ENCODE data around the gene TMEM109. TPM values are rescaled to one million over a fixed set of nuclear protein-coding genes. Genes with fewer than 3 reads are reported as not detected.
A peak's percentile ranks its signal among the peaks of the same experiment; 100 is the strongest.

The TMEM109 gene
- total RNA-seq, 4 donors from 2014 or later: 107 to 132 (median 120) TPM

GRCh38 chr11:60874421-60875365, 39.3 kb upstream of the TMEM109 start:
- H3K4me3 ChIP-seq: no peak overlapping the region
- peaks cover 0 to 3% of the 10 kb centered on the region in 2 donors for H3K36me3 ChIP-seq
- H3K27ac ChIP-seq: no peak overlapping the region
- H3K4me1 ChIP-seq: peaks cover 4 to 79% (median 10%) of the 10 kb centered on the region in 3 donors
- H3K27me3 ChIP-seq: no peaks in the 10 kb centered on the region
- WGBS, 2 donors (ENCODE audit: low coverage in 1 of 2): 14 to 100% methylated on average over 1 to 5 of the region's 13 CpGs
- no peaks in the 10 kb centered on the region for H3K9me3 ChIP-seq
- ATAC-seq: no peak
- TF ChIP-seq POLR2AphosphoS5 (IDR thresholded peaks at IDR 0.05): no peak
- no peak for TF ChIP-seq CTCF (IDR thresholded peaks at IDR 0.05)
- no peak for TF ChIP-seq EP300 (IDR thresholded peaks at IDR 0.05)
- no peak for TF ChIP-seq POLR2A (IDR thresholded peaks at IDR 0.05)

GRCh38 chr11:60875366-60876167, 38.4 kb upstream of the TMEM109 start:
- Histone ChIP-seq H3K9me3 (no peaks in the 10 kb centered on the region), H3K36me3 (peaks cover 0 to 12% of the 10 kb centered on the region in 2 donors), H3K27me3 (no peaks in the 10 kb centered on the region), H3K27ac (peak overlapping the region in 1 of 4 donors; percentile 33), H3K4me3 (no peak overlapping the region), H3K4me1 (peaks cover 6 to 79% (median 10%) of the 10 kb centered on the region in 3 donors)
- 76% methylated on average over 3 of the region's 7 CpGs; no CpG with 5 or more reads in 1 of the 2 donors for WGBS, 2 donors (ENCODE audit: low coverage in 1 of 2)
- no peak for TF ChIP-seq POLR2AphosphoS5 (IDR thresholded peaks at IDR 0.05)
- TF ChIP-seq CTCF (IDR thresholded peaks at IDR 0.05): no peak
- ATAC-seq: no peak

- WGBS, 2 donors (ENCODE audit: low coverage in 1 of 2): 100% methylated on average over 2 of the region's 2 CpGs; no CpG with 5 or more reads in 1 of the 2 donors
- H3K36me3 ChIP-seq: peaks cover 0 to 15% of the 10 kb centered on the region in 2 donors
- peaks cover 6 to 79% (median 10%) of the 10 kb centered on the region in 3 donors for H3K4me1 ChIP-seq
- TF ChIP-seq POLR2A (IDR thresholded peaks at IDR 0.05): no peak
- no peak for TF ChIP-seq EP300 (IDR thresholded peaks at IDR 0.05)
- no peak for TF ChIP-seq CTCF (IDR thresholded peaks at IDR 0.05)
- TF ChIP-seq POLR2AphosphoS5 (IDR thresholded peaks at IDR 0.05): no peak
- H3K27me3 ChIP-seq: no peaks in the 10 kb centered on the region
- no peak for ATAC-seq
- H3K4me3 ChIP-seq: no peak overlapping the region
- H3K9me3 ChIP-seq: no peaks in the 10 kb centered on the region
- H3K27ac ChIP-seq: peak overlapping the region in 1 of 4 donors; percentile 33
These were observed 37.8 kb upstream of the TMEM109 start for GRCh38 chr11:60876168-60876485.

GRCh38 chr11:60878245-60879101, 35.5 kb upstream of the TMEM109 start:
- no peak overlapping the region for H3K4me3 ChIP-seq
- peak; percentile 65 for ATAC-seq
- TF ChIP-seq CTCF (IDR thresholded peaks at IDR 0.05) (no peak), POLR2AphosphoS5 (IDR thresholded peaks at IDR 0.05) (peak; percentile 63), POLR2A (IDR thresholded peaks at IDR 0.05) (no peak)

More at GRCh38 chr11:60878245-60879101, 35.5 kb upstream of the TMEM109 start:
- Histone ChIP-seq H3K36me3 (peaks cover 0 to 16% of the 10 kb centered on the region in 2 donors), H3K27me3 (no peaks in the 10 kb centered on the region), H3K4me1 (peaks cover 3 to 59% (median 6%) of the 10 kb centered on the region in 3 donors), H3K27ac (peak overlapping the region; percentile 68 to 81 (median 77)), H3K9me3 (no peaks in the 10 kb centered on the region)
- 31 to 34% methylated on average over 2 to 3 of the region's 5 CpGs for WGBS, 2 donors (ENCODE audit: low coverage in 1 of 2)
